IPS DF 4.7 (cell line): ENCODE results near the gene ZFAND2A.

Experiments used
- DNase-seq: peaks from one replicate; pipeline ENCODE4 v3.0.0-alpha.2; 2013; ENCODE audit warnings: low spot score; ENCODE audit errors: extremely low read depth

Gene ZFAND2A

DNA sequence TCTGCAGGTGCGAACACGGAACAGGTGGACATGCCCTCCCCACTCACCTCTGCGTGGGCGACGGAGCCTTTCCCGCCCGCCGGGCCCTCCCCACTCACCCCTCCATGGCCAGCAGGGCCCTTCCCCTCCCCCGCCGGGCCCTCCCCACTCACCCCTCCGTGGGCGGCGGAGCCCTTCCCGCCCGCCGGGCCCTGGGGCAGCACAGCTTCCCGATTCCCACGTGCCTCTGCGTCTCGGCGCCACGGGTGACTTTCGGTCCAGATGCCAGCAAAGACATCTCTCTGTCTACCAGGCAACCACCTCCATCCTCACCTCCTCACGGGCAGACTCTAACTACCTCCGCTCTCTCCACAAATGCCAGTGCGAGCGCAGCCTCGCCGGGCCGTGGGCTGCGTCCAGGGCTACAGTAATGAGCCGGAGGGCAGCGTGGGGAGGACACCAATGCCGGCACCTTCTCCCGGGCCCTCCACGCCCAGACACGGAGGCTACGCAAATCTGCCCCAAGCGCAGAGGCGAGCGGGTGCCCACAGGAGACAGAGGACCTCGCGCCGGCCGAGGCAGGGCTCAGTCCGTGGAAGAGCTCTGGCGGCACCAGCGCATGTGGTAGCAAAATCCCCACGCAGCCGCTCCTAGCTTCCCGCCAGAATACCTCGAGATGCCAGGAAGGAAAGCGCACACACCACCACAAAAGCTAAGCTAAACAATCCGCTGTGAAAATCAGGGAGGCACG is 50.2 kb downstream of the ZFAND2A start:
- DNase-seq: no peak

DNA sequence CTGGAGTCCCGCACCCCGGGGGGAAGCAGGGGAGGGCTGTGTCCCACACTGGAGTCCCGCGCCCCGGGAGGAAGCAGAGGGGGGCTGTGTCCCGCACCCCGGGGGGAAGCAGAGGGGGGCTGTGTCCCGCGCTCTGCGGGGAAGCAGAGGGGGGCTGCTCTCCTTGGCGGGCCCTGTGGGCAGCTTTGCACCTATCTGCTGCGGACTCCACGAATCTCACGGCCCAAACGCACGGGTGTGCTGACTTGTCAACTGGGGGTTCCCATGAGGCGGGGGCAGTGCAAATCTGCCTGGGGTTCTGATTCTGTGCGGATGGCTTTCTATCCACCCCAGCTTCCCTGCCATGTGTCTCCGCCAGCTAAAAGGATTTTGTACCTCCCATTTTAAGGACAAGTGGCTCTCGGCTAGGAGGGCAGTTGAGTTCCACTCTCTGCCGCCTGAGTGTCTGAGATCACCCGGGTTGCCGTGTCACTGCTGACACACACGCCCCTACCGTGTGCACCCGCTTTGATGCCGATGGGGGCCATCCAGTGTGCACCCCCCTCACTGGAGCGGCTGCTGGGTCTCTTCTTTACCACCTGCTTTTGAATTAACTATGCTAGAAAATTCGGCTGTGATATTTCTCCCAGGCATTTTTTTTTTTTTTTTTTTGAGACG is 51.6 kb downstream of the ZFAND2A start:
- no peak for DNase-seq

- no peak for DNase-seq
Measured at GRCh38 chr7:1106793-1107421, 53.1 kb downstream of the ZFAND2A start.

- DNase-seq: no peak
Measured at GRCh38 chr7:1106063-1106792, 53.8 kb downstream of the ZFAND2A start.

- no peak for DNase-seq
Measured at GRCh38 chr7:1105189-1105588, 54.8 kb downstream of the ZFAND2A start.

GRCh38 chr7:1104516-1105179 is 55.3 kb downstream of the ZFAND2A start:
- DNase-seq: no peak

DNA sequence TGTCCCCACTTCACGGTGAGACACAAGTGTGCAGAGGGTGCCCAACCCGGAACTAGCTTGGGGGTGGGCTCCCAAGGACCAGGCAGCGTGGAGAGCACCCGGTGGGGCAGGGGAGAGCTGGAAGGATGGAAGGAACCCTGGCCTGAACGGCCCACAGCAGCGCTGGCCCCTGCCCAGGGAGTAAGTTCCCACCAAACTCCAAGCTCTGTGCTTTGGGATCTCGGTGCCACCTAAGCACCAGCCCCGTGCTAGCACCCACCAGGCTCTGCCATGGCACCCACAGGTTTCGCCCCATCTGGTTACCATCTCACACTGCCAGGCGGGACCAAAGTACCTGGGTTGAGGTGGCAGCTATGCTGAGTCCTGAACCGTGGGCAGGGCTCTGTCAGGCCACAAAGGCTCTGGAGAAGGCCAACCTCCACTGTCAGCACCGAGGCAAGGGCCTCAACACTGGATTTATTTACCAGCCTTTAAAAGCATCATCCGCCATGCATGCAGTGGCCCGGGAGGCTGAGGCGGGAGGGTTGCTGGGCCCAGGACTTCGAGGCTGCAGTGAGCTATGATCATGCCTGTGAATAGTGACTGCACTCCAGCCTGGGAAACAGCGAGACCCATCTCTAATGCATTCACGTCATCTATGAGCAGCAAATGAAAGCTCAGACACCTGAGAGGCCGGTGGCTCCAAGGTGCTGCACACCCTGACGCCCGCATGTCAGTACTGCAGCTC is 56.0 kb downstream of the ZFAND2A start:
- DNase-seq: no peak

- no peak for DNase-seq
Measured at GRCh38 chr7:1103009-1103788, 56.8 kb downstream of the ZFAND2A start.
